H4 (cell line): ENCODE measurements around the gene UFD1. TPM values are rescaled to one million over a fixed set of nuclear protein-coding genes. Genes with fewer than 3 reads are reported as not detected.
"Not testable (repeated sequence)": the region's sequence is repeated elsewhere in the genome, so short reads cannot be mapped to it uniquely, and the experiment has no call there.

Experiments
- DNase-seq: peaks from one replicate; pipeline ENCODE4 v3.0.0-alpha.2; 2015; ENCODE audit warnings: low spot score
- total RNA-seq: library from RNA; depleted of rRNA; stranded (reverse); fragments of >200 nt; shearing (Covaris generic); gene quantifications from 2 replicates; pipeline ENCODE4 v1.2.3, GENCODE V29; 2014

Gene UFD1
- total RNA-seq, 1 experiment from 2014 or later: 71.1 TPM

DNA sequence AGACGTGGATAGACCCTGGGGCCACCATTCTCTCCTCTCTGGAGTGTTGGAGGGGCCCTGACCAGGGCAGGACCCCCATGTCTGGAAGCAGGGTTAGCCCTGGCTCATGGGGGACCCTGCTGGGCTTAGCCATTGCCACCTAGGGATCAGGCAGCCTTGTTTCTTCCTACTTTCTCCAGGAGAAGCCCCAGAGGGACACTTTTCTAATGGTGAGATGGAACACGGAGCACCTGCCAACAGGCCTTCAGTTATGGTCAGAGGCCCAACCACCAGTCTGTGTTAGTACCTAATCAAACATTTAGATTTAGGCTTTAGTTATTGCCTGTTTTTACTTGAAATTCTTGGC is 29.6 kb downstream of the UFD1 start:
- DNase-seq: no peak

DNA sequence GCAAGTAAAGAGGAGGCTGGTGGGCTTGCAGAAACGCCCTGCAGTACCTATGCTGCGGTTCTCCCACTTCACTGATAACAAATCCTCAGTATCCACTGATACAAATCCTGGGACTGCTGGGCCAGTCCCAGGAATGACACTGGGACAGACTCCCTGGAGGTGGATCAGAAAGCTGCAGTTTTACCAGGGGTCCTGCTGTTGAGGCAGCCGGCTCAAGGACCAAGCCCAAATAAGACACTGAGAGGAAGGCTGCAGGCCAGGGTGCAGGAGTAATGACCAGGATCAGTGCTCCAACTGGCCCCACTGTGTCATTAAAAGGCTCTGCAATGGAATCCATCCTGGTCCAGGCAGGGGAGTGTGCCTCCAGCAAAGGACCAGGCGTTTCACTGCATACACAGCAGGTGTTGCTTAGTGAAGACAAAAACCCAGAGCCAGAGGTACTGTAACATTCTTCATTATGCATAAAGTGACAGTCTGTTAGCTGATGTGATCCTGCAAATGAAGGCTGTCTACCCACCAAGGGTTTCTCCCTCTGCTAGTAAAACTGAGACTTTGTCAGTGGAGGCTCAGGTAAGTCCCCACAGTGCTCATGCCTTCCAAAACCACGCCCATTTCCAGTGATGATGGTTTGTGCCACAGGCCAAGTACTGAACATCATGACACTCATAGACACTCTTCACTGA is 30.1 kb downstream of the UFD1 start:
- DNase-seq: no peak

DNA sequence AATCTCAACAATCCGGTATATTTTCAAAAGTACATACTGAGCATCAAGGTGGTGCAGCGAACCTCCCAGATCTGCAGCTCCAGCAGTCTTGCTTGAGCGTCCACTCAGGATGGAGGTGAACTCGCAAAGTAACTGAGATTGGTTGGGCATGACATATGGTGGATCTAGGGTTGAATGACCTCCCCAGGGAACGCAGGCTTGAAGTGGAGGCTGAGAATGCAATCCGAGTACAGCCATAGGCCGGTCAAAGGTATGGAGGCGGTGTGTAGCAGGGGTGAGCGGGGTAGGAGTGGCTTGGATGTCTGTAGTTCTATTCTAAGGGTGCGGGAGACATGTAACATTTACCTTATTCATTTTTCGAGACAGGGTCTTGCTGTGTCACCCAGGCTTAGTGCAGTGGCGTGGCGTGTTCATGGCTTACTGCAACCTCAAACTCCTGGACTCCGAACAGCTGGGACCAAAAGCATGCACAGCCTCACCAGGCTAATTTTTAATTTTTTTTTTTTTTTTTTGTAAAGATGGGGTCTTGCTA is 30.9 kb downstream of the UFD1 start:
- peak; percentile 40 for DNase-seq

DNA sequence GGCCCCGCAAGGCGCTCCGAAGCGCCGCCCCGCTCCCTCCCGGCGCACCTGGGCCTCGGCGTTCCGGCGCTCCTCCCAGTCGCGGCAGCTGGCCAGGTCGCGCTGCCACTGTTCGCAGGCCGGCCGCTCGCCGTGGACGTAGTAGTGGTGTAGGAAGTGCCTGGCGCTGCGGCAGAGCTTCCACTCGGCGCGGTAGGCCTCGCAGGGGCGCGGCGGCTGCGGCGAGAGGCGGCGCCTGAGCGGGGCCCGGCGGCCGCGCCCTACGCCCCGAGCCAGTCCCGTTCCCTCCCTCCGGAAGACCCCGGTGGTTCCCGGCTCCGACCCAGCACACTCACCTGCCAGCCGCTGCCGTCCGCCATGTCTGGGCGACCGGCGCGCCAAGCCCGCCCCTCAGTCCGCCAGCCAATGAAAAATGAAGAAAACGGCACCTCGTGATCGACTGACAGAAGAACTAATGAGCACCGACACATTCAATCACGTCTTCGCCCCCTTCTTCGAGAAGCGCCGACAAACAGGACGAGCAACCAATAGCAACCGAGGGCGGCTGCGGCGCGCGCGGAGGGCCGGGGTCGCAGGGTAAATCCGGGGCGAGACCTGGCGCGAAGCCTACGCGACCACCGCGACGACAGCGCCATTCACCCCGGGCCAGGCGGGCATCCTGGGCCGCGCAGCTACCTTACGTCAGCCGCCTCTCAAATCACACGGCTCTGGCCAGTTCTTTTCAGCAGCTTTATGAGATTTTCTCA is 31.5 kb downstream of the UFD1 start, which contains the start of gene C22orf39:
Gene C22orf39 (minus strand): TSS at position 382 of the 746 bp plus-strand sequence. CDS start 23 bp downstream, at position 359.
- DNase-seq: peak; percentile 84

DNA sequence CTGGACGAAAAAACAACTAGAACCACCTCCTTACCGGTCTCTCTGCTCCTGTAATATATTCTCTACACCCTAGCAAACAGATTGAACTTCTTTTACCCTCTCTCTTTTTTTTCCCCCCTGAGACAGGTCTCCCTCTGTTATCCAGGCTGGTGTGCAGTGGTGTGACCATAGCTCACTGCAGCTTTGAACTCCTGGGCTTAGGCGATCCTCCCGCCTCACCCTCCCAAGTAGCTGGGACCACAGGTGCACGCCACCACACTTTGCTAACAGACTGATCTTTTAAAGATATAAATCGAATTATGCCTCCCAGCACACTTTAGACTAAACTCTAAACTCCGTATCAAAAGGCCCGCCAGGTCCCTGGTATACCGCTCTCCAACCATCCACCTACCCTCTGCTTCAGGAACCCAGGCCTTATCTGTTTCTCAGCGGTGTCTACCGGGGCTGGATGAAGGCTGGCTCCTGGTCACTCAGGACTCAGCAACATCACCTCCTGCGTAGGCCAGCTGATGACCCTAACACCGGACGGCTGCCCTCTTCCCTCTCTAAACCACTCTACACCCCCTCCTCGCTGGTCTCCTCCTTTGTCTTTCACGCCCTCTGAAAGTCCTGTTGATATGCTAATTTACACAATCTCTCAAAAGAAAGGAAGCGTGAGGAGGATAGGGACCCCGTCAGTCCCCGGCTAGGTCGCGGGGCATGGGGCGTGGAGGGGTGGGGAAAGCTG is 32.2 kb downstream of the UFD1 start:
- no peak for DNase-seq

DNA sequence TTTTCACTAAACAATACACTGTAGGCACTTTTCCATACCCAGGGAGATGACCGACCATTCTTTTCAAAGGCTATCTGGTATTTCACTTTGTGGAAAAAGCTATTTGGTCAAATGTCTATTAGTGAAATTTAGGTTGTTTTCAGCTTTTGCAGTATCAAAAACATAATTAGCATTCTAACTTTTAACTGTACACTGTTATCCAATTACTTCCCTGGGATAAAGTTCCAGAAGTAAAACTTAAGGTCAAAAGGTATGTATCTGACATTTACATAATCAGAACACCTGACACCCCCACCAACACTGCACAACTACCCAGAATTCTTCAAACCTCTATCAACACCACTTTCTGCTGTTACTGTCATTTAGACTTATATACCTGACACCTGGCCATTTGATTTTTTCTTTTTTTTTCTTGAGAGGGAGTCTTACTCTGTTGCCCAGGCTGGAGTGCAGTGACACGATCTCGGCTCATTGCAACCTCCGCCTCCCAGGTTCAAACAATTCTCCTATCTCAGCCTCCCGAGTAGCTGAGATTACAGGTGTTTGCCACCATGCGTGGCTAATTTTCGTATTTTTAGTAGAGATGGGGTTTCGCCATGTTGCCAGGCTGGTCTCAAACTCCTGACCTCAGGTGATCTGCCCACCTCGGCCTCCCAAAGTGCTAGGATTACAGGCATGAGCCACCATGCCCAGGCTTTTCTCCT is 33.6 kb downstream of the UFD1 start:
- DNase-seq: not testable (repeated sequence)

DNA sequence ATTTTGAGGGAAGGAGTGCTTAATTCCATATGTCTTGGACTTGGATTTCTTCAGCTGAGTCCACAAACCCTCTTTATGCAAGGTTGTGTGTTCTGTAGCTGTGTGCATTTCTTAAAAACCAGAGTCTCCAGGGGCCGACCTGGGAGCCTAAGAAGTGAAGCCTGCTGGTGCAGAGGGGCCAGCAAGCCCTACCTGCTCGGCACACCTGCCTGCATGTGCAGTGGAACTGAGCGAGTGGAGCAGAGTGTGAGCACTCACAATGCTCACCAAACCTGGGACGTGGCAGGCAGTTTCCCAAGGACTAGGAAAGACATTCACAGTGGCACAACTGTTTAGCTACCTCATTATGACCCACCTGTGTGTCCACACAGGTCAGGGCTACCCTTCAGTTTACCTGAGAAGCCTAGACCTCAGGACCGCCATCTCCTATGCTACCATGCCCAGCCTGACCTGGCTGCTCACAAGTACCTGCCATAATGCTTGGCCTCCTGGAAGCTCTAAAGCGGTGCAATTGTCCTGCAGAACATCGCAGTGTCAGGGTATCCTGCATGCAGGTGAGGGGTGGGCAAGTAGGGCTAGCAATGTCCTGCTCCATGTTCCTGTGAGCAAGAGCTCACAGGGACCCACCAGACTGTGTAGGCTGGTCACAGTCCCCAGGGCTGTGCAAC is 35.3 kb downstream of the UFD1 start:
- no peak for DNase-seq

DNA sequence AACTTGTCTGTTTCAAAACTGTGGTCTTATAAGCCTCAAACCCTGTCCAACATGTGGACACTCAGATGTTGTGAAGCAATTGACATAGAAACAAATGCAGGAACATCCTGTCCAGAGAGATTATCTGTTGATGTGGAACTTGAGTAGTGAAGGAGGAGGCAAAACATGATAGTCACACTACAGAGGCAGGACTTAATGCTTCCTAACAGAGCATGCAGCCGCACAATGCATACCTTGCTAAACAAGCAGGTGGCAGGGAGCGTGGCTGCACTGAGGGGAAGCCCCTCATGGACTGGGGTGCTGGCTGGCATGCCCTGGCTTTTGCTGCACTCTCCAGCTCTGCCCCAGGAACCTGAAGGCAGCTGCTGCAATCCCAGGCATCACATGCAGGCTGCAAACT is 36.8 kb downstream of the UFD1 start:
- DNase-seq: no peak

DNA sequence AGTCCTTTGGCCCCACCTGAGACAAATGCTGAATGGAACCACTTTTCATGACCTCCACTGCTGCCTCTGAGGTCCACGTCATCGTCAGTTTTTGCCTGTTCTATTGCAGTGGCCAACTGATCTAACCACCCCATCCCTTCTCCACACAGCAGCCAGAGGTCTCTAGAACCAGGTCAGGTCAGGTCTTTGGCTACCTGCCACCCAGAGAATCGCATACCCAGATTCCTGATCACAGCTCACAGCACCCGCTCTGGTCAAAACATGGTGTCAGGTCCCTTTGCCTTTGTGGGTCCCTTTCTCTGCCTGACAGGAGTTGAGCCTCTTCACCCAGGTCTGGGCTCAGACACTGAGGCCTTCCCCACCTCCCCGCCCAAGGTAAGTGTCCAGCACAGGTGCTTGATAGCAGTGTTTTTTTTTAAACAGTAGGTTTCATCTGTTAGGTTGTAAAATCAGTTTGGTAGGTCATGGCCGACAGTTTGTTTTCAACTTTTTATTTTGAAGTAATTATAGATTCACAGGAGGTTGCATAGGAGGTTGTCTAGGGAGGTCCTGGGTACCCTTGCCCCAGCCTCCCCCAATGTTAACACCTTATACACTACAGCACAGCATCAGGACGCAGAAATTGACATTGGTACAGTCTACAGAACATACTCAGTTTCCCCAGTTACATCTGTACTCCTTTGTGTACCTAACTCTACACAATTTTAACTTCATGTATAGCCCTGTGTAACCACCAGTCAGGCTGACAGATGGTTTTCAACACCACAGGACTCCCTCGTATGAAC is 38.4 kb downstream of the UFD1 start:
- no peak for DNase-seq

DNA sequence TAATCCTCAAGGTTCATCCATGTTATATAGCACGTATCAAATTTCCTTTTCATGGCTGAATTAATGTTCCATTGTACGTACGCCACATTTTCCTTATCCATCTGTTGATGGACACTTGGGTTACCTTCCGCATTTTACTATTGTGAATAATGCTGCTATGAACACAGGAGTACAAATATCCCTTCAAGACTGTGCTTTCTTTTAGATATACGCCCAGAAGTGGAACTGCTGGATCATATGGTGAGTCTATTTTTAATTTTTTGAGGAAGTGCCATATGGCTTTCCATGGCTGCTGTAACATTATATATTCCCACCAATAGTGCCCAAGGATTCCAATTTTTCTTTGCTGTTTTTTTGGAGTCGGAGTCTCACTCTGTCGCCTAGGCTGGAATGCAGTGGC is 40.7 kb downstream of the UFD1 start:
- DNase-seq: no peak

DNA sequence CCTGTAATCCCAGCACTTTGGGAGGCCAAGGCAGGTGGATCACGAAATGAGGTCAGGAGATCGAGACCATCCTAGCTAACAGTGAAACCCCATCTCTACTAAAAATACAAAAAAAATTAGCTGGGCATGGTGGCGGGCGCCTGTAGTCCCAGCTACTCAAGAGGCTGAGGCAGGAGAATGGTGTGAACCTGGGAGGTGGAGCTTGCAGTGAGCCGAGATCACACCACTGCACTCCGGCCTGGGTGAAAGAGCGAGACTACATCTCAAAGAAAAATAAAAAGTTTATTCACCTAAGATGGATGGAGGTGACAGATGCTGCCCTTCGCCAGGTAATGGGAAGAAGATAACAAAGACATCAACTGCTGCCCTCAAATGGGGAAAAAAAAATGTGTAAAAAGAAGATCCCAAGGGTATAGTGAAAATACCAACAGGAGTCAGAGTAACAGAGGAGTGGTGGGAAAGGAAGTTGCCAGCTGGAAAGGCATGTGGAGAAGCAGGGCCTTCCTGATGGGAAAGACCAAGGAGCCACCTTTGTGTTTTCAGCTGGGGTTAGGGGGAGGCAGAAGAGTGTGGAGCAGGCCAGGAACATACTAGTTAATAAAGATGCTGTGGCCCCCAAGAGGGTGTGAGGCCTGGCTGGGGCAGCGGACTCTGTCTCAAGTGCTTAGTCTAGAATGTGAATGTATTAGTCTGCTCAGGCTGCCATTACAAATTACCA is 42.4 kb downstream of the UFD1 start:
- DNase-seq: not testable (repeated sequence)

DNA sequence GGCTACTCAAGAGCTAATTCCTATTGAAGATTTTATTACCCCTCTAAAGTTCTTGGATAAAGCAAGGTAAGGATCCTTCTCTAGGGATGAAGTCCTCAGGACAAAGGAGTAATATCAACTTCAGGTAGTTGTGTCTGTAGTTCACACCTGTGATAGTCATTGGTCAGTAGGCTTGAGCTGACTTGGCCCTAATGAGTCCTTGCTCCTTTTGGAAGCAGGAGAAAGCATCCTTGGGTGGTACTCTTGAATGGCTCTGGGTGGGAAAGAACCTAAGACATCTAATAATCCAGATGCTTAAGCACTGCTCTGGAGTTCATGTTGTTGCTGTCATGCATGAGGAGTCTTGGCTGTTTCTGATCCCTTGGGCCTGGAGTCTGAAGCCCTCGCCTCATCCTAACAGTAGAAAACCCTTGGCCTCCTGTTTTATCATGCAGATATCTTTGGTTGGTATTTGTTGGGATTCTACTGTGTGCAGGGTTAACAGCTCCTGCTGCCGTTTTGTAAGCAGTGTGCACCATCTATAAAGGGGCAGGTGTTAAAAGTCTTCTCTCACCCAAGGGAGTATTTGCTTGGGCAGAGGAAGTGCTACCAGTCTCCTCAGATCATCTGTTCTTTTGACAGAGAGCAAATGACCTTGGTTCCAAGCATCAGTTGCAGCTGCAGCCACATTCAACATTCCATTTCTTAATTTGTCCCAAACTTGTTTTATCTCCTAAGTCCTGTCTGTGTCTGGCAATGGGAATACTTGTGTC is 44.0 kb downstream of the UFD1 start:
- no peak for DNase-seq

DNA sequence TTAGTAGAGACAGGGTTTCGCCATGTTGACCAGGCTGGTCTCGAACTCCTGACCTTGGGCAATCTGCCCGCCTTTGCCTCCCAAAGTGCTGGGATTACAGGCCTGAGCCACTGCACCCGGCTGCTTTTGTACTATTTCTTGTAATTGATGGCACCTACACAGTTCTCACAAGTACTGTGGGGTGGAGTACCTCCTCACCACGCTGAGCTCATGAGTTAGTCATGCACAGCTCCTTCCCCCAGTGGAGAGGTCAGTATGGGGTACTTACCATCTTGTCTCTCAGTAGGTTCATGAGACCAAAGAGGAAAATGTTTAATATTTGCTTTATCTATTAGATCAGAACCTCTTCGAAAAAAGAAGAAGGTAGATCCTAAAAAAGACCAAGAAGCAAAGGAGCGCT is 44.6 kb downstream of the UFD1 start:
- DNase-seq: no peak

DNA sequence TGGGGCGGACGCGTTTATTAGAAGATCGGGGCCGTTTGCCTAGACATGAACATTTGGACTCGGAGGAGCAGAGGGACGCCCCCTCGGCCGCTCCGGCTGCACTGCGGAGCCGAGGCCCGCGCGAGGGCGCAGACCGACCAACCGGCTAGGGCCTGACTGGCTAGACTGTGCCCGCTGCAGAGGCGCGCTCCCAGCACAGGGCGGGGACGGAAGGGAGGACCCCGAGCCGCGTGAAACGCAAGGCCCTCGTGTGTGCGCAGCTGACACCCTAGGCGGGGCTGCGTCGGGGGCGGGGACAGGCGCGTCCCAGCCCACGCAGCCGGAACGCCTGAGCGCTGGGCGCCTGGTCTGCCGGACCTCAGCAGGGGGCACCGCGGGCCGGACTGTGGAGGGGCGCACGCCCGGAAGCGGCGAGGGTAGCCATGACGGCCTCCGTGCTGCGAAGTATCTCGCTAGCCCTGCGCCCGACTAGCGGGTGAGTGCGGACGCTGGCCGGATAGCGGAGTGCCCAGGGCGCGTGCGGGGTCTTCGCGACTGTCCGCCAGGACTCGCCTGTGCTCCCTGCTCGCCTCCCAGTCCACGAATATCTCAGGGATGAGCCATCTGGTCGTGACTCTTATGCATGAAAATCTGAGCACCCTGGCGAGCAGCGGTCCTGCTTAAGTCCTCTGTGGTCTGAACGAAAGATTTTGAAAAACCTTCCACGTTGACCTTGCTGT is 46.7 kb downstream of the UFD1 start, which contains the start of gene MRPL40:
Gene MRPL40 (plus strand): TSS at position 413 of the 719 bp plus-strand sequence. CDS start 10 bp downstream, at position 423.
- DNase-seq: peak; percentile 83

DNA sequence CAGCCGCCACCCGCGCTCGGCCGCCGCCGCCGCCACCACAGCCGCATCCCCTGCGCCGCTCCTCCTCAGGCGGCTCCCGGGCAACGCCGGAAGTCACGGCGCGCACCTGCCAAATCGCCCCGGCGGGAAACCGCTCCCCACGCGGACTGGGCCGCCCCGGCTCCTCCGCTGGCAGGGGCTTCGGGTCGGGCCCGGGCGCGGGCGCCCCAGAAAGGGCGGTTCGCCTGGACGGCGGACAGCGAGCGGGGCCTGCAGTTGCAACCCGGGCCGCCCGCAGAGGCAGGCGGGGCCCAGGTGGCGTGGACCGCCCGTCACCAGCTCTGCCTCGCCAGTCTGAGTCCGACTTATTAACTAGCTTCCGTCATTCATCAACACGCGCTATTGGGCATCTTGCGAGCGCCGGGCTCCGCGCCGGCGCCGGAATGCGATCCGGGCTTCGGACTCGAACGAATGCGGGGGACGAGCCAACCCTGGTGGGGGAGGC is 47.3 kb downstream of the UFD1 start, which contains the start of gene HIRA:
Gene HIRA (minus strand): TSS at position 85 of the 484 bp plus-strand sequence. CDS start 257 bp downstream, outside the sequence.
- peak; percentile 24 for DNase-seq

DNA sequence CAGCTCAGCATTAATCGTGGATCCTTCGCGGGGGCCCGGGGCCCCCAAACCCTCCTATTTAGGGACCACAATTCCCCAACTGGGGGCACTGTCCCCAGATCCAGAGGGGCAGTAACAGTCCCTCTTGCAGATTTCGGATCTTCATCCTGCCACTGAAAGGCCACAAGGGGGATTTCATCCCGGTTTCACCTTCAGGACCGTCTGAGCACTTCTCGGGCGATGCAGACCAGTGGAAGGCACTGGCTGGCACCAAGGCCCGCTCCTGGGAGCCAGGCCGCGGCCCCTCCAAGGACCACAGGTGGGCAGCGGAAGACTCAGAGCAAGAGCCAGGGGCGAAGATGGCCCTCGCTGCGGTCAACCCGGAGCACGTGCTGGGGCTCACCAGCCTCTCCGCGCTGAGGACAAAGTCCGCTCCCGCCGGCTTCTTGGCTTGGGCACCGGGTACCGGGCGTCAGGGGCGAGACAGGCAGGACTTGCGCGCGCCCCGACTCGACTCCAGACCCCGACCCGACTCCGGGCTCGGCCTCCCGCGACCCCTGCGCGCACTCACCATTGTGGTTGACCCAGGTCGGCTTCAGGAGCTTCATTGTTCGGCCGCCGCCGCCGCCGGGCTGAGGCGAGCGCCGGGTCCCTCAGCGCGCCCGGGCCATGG is 48.0 kb downstream of the UFD1 start:
- no peak for DNase-seq
